Colonic mucosa (tissue), 4 donors: ENCODE data around the gene PPP2R5B. TPM values are rescaled to one million over a fixed set of nuclear protein-coding genes. Genes with fewer than 3 reads are reported as not detected.
A peak's percentile ranks its signal among the peaks of the same experiment; 100 is the strongest.

Experiments
- DNase-seq: peaks from one replicate; pipeline ENCODE4 v3.0.0-alpha.2; 2020
- H3K27ac ChIP-seq: fragments of 200-600 bp; one replicate; pipeline ENCODE4 v1.8.0; 2021
- H3K27me3 ChIP-seq: fragments of 200-600 bp; one replicate; pipeline ENCODE4 v1.8.0; 2021
- H3K36me3 ChIP-seq: fragments of 200-600 bp; one replicate; pipeline ENCODE4 v1.8.0; 2021
- H3K4me1 ChIP-seq: fragments of 200-600 bp; one replicate; pipeline ENCODE4 v1.8.0; 2021; ENCODE audit warnings: mild to moderate bottlenecking
- H3K4me3 ChIP-seq: fragments of 200-600 bp; one replicate; pipeline ENCODE4 v1.8.0; 2021
- H3K9ac ChIP-seq, 2 donors: one replicate each; pipeline ENCODE4 v1.7.0; 2013; ENCODE audit warnings: control low read depth in 2 of 2, low read depth in 2 of 2, low read length in 2 of 2
- H3K9me3 ChIP-seq: fragments of 200-600 bp; one replicate; pipeline ENCODE4 v1.8.0; 2021
- CTCF ChIP-seq: fragments of 200-600 bp; IDR thresholded peaks from one replicate; pipeline ENCODE4 v1.8.0; 2022; ENCODE audit warnings: antibody characterized with exemption, mild to moderate bottlenecking
- intact Hi-C: fragments of 100-400 bp; cut with DNase I; formaldehyde crosslinking; loops from one replicate; pipeline ENCODE4 v1.14.1; 2022
- total RNA-seq, 2 donors: library from RNA; stranded (reverse); fragmentation: NEBNext Ultra II Directional in 1 of 2; extraction: Animal tissue kit (Norgen Biotek cat#: 25700) in 1 of 2; gene quantifications; one replicate each; pipeline ENCODE4 v1.2.1, GENCODE V29; 2021
- donor health status: healthy.
- donor health status: DM: no; HTN: no; CAD: no.
- donor health status: DM: no; HTN: no; CAD: no.

Gene PPP2R5B
- total RNA-seq = 10 to 100 TPM; 18.6 to 36.1 TPM

- no peak for TF ChIP-seq CTCF
- Histone ChIP-seq H3K9me3 (no peaks in the 10 kb centered on the region), H3K36me3 (no peaks in the 10 kb centered on the region), H3K4me3 (peak within 1 kb of the TSS; percentile 98), H3K27ac (peak within 1 kb of the TSS; percentile 75), H3K9ac (peak within 1 kb of the TSS; percentile 86 to 94), H3K27me3 (no peaks in the 10 kb centered on the region), H3K4me1 (peaks cover 16% of the 10 kb centered on the region)
- intact Hi-C loops = no loop called here
- DNase-seq = peak; percentile 95
Measured at GRCh38 chr11:64923944-64924909, at the start of gene PPP2R5B. Gene PPP2R5B, plus strand, starts transcription at chr11:64924689. Its CDS starts 1,046 bp downstream, at chr11:64925735.

DNA sequence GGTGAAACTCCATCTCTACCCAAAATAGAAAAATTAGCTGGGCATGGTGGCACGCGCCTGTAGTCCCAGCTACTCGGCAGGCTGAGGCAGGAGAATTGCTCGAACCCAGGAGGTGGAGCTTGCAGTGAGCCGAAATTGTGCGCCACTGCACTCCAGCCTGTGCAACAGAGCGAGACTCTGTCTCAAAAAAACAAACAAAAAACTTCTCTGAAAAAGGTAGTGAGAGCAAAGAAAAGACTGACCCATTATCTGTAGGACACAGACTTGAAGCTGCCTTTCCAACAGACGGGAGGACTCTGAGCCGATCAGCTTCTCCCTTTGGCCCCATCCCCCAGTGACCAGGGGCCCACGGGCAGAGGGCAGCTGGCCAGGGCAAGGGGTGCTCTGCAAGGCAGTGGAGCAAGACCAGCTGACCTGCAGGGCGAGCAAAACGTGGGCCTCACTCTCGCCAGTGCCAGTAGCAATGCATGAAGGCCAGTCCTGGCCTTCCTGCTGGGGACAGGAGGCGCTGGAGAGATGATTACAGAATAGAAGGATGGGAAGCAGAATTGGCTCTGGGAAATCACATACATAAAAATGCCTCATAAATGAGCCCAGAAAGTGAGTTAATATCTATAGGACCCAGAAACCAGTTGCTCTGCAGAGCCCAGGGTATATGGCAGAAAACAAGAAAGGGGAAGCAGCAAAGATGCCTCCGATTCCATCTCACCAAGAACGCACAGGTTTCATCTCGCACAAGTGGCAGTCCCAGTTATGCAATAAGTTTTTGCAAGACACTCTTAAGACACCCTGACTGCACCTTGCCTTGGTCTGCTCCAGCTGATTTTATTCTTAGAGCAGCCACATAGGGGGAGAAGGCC is 48.9 kb upstream of the PPP2R5B start:
- peak overlapping the region; percentile 88 for H3K27ac ChIP-seq
- H3K4me3 ChIP-seq = peak overlapping the region; percentile 94
- peaks cover 47% of the 10 kb centered on the region for H3K4me1 ChIP-seq
- DNase-seq = no peak
- H3K9ac ChIP-seq = peak overlapping the region; percentile 40 to 92
- no peak for TF ChIP-seq CTCF
- intact Hi-C loops = no loop called here
- H3K36me3 ChIP-seq = no peaks in the 10 kb centered on the region
- no peaks in the 10 kb centered on the region for H3K9me3 ChIP-seq
- no peaks in the 10 kb centered on the region for H3K27me3 ChIP-seq

- Histone ChIP-seq H3K9me3 (no peaks in the 10 kb centered on the region), H3K36me3 (no peaks in the 10 kb centered on the region), H3K9ac (peak overlapping the region; percentile 92 to 94), H3K27me3 (no peaks in the 10 kb centered on the region), H3K4me3 (peak overlapping the region; percentile 94), H3K27ac (peak overlapping the region; percentile 88), H3K4me1 (peaks cover 41% of the 10 kb centered on the region)
- intact Hi-C loops = no loop called here
- DNase-seq = no peak
- TF ChIP-seq CTCF = no peak
Measured at GRCh38 chr11:64876229-64876750, 48.2 kb upstream of the PPP2R5B start.

DNA sequence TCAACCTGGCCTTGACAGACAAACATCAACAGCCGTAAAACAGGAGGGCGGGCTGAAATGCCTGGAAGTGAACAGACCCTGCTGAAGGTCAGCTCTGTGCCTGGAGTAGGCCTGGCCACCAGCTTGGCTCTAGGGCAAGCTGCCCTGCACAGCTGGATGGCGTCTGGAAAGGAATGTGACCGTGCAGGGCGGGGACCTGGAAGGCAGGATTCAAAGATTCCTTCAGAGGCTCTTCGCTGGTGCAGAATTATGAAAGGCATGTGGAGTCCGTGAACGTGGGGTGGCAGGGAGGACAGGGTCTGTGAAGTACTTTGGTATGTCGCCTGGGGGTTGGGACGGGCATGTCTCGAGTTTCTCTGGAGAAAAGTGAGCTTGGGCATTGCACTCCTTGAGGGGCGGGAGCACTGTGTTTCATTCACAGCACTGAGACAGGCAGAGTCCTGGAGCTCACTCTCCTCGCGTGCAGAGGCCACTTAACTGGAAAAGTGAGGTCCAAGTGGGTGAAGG is 47.6 kb upstream of the PPP2R5B start:
- no peaks in the 10 kb centered on the region for H3K27me3 ChIP-seq
- peak overlapping the region; percentile 92 to 94 for H3K9ac ChIP-seq
- no peaks in the 10 kb centered on the region for H3K36me3 ChIP-seq
- no peak for TF ChIP-seq CTCF
- intact Hi-C loops = no loop called here
- peak; percentile 65 for DNase-seq
- no peaks in the 10 kb centered on the region for H3K9me3 ChIP-seq
- peak overlapping the region; percentile 94 for H3K4me3 ChIP-seq
- H3K27ac ChIP-seq = peak overlapping the region; percentile 88
- H3K4me1 ChIP-seq = peaks cover 35% of the 10 kb centered on the region
